GM10248 (cell line): ENCODE measurements around the gene GRID2IP.

Experiments
- CTCF ChIA-PET: fragments of 300-600 bp; sonication (Branson Sonifier 250); formaldehyde crosslinking; extraction: SDS; loops from one replicate; lab custom pipeline; 2021; ENCODE audit warnings: antibody characterized with exemption; lab: Yijun Ruan, JAX
- POLR2A ChIA-PET: fragments of 350-650 bp; sonication (Branson Sonifier 250); formaldehyde crosslinking; extraction: SDS; loops from one replicate; lab custom pipeline; 2020; ENCODE audit warnings: antibody characterized with exemption; lab: Yijun Ruan, JAX
- DNase-seq: peaks from one replicate; pipeline ENCODE4 v3.0.0; 2012; ENCODE audit errors: extremely low spot score
- TF ChIP-seq, protein P1 (sequence below): IDR thresholded peaks from 2 replicates; pipeline ENCODE4 v1.5.1; 2012; ENCODE audit warnings: mild to moderate bottlenecking, low read depth; ENCODE audit errors: extremely low read depth, missing control alignments, control extremely low read depth

GRID2IP gene

DNA sequence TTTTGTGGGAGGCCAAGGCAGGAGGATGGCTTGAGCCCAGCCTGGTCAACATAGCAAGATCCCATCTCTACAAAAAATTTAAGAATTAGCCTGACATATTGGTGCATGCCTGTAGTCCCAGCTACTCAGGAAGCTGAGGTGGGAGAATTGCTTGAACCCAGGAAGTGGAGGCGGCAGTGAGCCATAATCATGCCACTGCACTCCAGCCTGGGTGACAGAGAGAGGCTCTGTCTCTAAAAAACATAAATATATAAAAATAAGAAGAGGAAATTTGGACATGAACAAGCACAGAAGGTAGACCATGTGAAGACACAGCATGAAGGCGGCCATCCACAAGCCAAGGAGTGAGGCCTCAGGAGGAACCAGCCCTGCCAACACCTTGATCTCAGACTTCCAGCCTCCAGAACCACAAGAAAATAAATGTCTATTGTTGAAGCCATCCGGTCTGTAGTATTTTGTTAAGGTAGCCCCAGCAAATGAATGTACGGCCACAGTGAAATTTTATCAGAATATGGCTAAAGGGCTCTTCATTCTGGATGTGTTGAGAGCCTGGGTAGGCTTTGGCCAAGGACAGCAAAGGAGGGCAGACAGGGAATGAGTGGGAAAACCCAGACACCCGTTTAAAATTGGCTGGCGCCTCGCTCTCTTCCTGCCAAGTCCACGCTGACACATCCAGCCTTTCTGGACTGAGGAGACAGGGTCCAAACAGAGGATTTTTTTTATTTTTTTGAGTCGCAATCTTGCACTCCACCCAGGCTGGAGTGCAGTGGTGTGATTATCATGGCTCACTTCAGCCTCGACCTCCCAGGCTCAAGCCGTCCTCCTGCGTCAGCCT, 12.9 kb upstream of the GRID2IP start:
- TF ChIP-seq, protein P1, sequence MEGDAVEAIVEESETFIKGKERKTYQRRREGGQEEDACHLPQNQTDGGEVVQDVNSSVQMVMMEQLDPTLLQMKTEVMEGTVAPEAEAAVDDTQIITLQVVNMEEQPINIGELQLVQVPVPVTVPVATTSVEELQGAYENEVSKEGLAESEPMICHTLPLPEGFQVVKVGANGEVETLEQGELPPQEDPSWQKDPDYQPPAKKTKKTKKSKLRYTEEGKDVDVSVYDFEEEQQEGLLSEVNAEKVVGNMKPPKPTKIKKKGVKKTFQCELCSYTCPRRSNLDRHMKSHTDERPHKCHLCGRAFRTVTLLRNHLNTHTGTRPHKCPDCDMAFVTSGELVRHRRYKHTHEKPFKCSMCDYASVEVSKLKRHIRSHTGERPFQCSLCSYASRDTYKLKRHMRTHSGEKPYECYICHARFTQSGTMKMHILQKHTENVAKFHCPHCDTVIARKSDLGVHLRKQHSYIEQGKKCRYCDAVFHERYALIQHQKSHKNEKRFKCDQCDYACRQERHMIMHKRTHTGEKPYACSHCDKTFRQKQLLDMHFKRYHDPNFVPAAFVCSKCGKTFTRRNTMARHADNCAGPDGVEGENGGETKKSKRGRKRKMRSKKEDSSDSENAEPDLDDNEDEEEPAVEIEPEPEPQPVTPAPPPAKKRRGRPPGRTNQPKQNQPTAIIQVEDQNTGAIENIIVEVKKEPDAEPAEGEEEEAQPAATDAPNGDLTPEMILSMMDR: no peak
- ChIA-PET POLR2A (no interaction called here), CTCF (no interaction called here)
- DNase-seq: no peak

DNA sequence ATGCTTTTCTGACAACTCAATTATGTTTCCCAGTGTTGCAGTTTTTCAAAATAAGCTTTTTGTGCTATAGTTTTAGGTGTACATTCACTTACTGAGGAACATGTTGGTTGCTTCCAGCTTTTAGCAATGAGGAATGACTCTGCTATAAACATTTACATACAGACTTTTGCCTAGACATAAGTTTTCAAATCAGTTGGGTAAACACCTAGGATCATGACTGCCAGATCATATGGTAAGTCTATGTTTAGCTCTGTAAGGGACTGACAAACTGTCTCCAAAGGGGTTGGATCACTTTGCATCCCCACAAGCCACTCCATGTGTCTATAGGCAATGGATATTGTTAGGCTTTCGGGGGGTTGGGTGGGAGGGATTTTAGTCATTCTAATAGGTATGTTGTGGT, 10.8 kb upstream of the GRID2IP start:
- TF ChIP-seq, protein P1: no peak
- ChIA-PET CTCF (interaction anchor here (1.2 to 5.3 kb wide), 3 partner anchors 13 to 47 kb away, joined by 4 to 38 read pairs (median 20); no protein-coding TSS in a partner anchor), POLR2A (no interaction called here)
- DNase-seq: no peak

DNA sequence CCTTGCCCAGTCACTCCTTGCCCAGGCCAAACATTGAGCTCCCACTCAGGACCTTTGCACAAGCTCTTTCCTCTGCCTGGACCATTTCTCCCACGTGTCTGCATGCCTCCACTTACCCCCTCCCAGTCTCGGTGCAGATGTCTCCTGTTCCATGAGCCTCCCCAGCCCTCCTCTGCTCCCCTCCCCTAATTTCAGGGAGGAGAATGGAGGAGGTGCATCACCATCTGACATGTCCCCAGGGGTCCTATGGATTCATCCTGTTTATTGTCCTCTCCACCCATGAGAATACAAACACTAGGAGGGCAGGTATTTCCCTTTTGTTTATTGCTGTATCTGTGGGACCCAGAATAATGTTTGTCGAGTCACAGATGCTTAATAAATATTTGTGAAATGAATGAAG, 8.6 kb upstream of the GRID2IP start:
- ChIA-PET CTCF (interaction anchor here (0.9 to 5.3 kb wide), 10 partner anchors 11 to 44 kb away, joined by 3 to 38 read pairs (median 10); partner anchors contain the start of gene INTS15), POLR2A (interaction anchor here (0.5 kb wide), 1 partner anchor 81 kb away, joined by 3 read pairs; no protein-coding TSS in a partner anchor)
- DNase-seq: no peak
- TF ChIP-seq, protein P1: no peak

DNA sequence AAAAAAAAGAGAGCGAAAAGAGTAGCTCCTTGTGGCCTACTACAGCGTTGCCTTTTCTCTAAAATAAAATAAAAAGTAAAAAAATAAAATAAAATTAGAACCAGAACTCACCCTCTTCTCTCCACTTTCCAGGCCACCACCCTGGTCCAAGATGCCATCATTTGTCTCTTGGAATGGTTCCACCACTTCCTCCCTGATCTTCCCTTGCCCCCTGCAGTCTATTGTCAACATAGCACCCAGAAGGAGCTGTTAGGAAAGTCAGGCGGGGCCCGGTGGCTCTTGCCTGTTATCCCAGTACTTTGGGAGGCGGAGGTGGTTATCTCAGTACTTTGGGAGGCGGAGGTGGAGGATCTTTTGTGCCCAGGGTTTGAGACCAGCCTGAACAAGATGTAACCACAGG, 7.6 kb upstream of the GRID2IP start:
- POLR2A ChIA-PET: no interaction called here
- TF ChIP-seq, protein P1: peak; percentile 58
- CTCF ChIA-PET: interaction anchor here (0.6 to 5.3 kb wide), 18 partner anchors 8 to 63 kb away, joined by 3 to 38 read pairs (median 5); partner anchors contain the start of gene INTS15
- DNase-seq: peak; percentile 62

DNA sequence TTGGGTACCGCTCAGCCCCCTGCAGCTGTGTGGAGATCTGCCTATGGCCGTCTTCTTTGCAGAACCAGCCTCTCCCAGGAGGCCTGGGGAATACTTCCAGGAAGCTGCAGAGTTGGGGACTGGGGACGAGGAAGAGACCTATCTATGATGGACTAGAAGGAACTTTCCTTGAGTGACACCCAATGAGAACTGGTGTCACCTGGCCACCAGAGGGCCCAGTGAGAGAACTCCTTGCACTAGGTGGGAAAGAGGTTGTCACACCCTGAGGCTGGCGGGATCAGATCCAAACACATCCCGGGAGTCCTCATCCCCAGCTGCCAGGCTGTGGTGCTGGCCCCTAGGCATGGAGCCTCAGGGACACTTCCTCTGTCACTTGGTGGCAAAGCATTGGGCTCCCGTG, 4.9 kb upstream of the GRID2IP start:
- ChIA-PET CTCF (interaction anchor here (1.0 kb wide), 1 partner anchor 18 kb away, joined by 3 read pairs; no protein-coding TSS in a partner anchor), POLR2A (no interaction called here)
- DNase-seq: no peak
- TF ChIP-seq, protein P1: no peak

DNA sequence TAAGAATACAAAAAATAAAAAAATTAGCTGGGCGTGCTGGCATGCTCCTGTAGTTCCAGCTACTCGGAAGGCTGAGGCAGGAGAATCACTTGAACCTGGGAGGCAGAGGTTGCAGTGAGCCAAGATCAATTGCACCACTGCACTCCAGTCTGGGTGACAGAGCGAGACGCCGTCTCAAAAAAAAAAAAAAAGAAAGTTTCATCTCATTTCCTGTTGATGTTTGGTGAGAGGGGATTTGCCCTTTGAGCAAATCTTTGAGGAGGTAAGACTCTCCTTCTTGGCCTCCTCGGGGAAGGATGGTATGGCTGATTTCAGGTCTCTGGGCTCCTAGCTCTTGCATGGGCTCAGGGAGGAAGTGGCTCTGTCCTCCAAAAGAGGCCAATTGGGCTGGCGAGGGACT, 3.6 kb upstream of the GRID2IP start:
- CTCF ChIA-PET: interaction anchor here (1.0 to 1.1 kb wide), 3 partner anchors 15 to 39 kb away, joined by 3 read pairs; no protein-coding TSS in a partner anchor
- TF ChIP-seq, protein P1: no peak
- POLR2A ChIA-PET: no interaction called here
- no peak for DNase-seq
